Mononuclear cell (primary cell): ENCODE measurements around the gene GGT6. TPM values are rescaled to one million over a fixed set of nuclear protein-coding genes. Genes with fewer than 3 reads are reported as not detected.

Source experiments
- H3K27me3 ChIP-seq: 2 replicates; pipeline ENCODE4 v1.6.0; 2011; ENCODE audit warnings: low read length, control low read depth; ENCODE audit not compliant: insufficient read depth
- H3K4me1 ChIP-seq: 2 replicates; pipeline ENCODE4 v1.5.1; 2011; ENCODE audit warnings: mild to moderate bottlenecking, low read length, control low read depth; ENCODE audit not compliant: insufficient read depth
- H3K4me3 ChIP-seq: 2 replicates; pipeline ENCODE4 v1.5.1; 2011; ENCODE audit warnings: mild to moderate bottlenecking, low read length, moderate library complexity
- H3K9me3 ChIP-seq: 2 replicates; pipeline ENCODE4 v1.5.1; 2011; ENCODE audit warnings: low read depth, mild to moderate bottlenecking, control low read depth, low read length
- total RNA-seq: library from RNA; depleted of rRNA; stranded (reverse); fragments of >200 nt; gene quantifications from one replicate; pipeline ENCODE4 v1.2.3, GENCODE V29; 2012

Gene GGT6
- total RNA-seq, 1 donor = not detected

- H3K27me3 ChIP-seq = no peaks in the 10 kb centered on the region
- H3K4me3 ChIP-seq = no peak overlapping the region
- H3K4me1 ChIP-seq = peaks cover 11% of the 10 kb centered on the region
- H3K9me3 ChIP-seq = no peaks in the 10 kb centered on the region
Measured at GRCh38 chr17:4535667-4536258, 24.6 kb downstream of the GGT6 start.

GRCh38 chr17:4534928-4535666 lies 25.3 kb downstream of the GGT6 start:
- Histone ChIP-seq H3K27me3 (no peaks in the 10 kb centered on the region), H3K4me1 (peaks cover 11% of the 10 kb centered on the region)

DNA sequence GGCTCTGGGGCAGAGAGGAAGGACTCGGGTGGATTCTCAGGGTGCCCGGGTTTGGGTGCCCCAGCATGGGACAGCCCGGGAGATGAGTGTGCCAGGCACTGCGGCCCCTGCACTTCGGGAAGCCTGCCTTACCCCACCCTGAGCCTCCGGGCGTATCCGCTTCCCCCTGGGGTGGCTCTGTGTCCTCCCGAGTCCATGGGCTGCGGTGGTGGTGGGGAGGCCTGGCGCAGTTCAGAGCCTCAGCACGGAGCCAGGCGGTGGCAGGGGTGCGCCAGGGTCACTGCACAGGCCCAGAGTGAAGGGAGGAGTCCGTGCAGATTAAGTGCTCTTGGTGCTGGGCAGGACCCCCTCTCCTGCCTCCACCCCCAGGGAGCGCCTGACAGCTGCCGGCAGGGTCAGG lies 25.9 kb downstream of the GGT6 start:
- H3K4me1 ChIP-seq = peaks cover 11% of the 10 kb centered on the region
- no peak overlapping the region for H3K4me3 ChIP-seq
- no peaks in the 10 kb centered on the region for H3K9me3 ChIP-seq
- no peaks in the 10 kb centered on the region for H3K27me3 ChIP-seq

More at GRCh38 chr17:4534928-4535666, 25.3 kb downstream of the GGT6 start:
- Histone ChIP-seq H3K9me3 (no peaks in the 10 kb centered on the region), H3K4me3 (no peak overlapping the region)

DNA sequence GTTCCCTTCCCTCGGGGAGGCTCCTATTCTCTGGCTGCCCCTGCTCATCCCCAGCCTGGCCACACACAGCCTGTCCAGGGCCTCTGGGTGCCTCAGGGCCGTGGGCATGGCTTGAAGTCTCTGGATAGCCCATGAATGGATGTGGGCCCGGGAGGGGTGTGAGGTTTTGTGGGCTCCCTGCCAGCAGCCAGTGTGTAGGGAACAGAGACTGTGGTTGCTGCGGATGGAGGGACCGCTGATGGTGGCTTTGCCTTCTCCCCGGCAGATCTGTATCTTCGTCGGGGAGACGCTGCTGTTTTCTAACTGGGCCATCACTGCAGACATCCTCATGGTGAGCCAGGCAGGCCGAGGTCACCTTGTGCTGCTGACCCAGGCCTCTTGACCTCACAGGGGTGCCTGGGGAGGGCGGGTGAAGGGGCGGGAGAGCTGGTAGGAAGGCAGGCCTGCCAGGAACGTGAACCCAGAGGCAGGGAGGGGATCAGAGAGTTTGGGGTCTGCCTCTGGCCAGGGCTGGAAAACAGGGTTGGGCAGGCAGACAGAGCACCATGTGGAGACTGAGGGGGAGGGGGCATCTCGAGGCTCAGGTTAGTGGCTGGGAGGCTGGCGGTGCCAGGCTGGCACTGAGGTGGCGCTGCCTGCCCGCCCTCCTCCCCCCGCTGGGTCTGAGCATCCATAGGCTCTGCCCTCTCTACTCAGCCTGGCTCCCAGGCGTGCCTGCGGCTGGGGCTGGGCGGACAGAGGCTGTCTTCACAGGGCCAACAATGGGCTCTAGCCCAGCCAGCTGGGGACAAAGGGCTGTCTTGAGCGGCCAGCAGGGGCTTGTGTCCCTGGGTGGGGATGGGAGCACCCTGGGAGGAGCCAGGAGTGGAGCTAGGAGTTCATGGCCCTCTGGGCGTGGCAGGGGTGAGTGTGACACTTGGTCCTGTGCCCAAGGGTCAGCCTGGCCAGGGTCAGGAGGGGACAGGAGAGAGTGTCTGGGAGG lies 26.6 kb downstream of the GGT6 start:
- Histone ChIP-seq H3K4me3 (no peak overlapping the region), H3K4me1 (peaks cover 11% of the 10 kb centered on the region), H3K27me3 (no peaks in the 10 kb centered on the region), H3K9me3 (no peaks in the 10 kb centered on the region)

GRCh38 chr17:4532860-4533522 lies 27.4 kb downstream of the GGT6 start:
- Histone ChIP-seq H3K27me3 (no peaks in the 10 kb centered on the region), H3K4me3 (no peak overlapping the region), H3K9me3 (no peaks in the 10 kb centered on the region), H3K4me1 (peaks cover 11% of the 10 kb centered on the region)

GRCh38 chr17:4531988-4532736 lies 28.2 kb downstream of the GGT6 start:
- Histone ChIP-seq H3K4me3 (no peak overlapping the region), H3K9me3 (no peaks in the 10 kb centered on the region), H3K27me3 (no peaks in the 10 kb centered on the region), H3K4me1 (peaks cover 11% of the 10 kb centered on the region)

- H3K4me1 ChIP-seq = peaks cover 1% of the 10 kb centered on the region
- no peak overlapping the region for H3K4me3 ChIP-seq
- H3K9me3 ChIP-seq = no peaks in the 10 kb centered on the region
- H3K27me3 ChIP-seq = no peaks in the 10 kb centered on the region
Measured at GRCh38 chr17:4530799-4531730, 29.3 kb downstream of the GGT6 start.

- Histone ChIP-seq H3K9me3 (no peaks in the 10 kb centered on the region), H3K4me3 (no peak overlapping the region), H3K27me3 (no peaks in the 10 kb centered on the region), H3K4me1 (no peaks in the 10 kb centered on the region)
Measured at GRCh38 chr17:4529533-4530152, 30.7 kb downstream of the GGT6 start.

GRCh38 chr17:4527566-4528125 lies 32.7 kb downstream of the GGT6 start:
- H3K9me3 ChIP-seq = no peaks in the 10 kb centered on the region
- H3K27me3 ChIP-seq = no peaks in the 10 kb centered on the region
- H3K4me3 ChIP-seq = no peak overlapping the region
- no peaks in the 10 kb centered on the region for H3K4me1 ChIP-seq

DNA sequence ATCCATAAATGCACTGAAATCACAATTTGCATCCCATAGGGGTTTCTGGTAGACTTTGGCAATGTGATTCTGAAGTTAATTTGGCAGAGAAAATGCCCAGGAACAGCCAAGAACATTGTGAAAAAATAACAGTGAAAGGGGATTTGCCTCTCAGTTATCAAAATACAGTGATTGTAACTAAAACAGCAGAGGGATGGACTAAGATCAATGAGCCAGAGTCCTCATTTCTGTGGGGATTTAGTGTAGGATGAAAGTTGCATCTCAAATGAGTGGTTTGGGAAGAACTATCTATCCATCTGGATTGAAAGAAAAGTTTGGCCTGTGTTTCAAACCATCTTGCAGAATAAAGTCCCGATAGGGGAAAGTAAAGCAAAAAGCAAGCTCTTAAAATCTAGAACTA lies 33.2 kb downstream of the GGT6 start:
- Histone ChIP-seq H3K4me3 (no peak overlapping the region), H3K27me3 (no peaks in the 10 kb centered on the region), H3K9me3 (no peaks in the 10 kb centered on the region), H3K4me1 (no peaks in the 10 kb centered on the region)

DNA sequence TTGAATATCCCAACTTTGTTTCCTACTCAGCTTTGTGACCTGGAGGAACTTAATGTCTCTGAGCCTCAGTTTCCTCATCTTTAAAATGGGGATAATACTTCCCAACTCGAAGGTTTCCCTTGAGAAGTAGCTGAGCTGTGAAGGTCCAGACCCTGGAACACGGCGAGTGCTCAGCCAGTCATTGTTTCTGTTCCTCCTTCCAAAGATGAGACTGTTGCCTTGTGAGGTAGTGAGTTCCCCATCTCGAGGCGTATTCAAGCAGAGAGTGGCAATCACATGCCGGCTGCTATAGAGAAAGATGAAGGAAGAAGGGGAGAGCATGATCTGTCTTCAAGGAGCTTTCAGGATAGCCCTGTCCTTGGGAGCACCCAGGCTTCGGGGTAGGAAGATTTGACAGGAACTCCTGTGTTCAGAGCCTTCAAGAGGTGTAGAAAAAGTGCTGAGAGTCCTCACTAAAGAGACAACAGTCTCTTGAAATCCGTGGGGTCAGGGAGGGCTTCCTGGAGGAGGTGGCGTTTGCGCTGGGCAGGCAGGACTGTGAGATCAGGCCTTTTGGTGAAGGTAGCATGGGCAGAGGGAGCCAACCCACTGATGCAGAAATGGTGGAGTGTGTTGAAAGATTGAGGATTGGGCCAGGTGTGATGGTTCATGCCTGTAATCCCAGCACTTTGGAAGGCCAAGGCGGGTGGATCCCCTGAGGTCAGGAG lies 34.5 kb downstream of the GGT6 start:
- no peaks in the 10 kb centered on the region for H3K4me1 ChIP-seq
- no peak overlapping the region for H3K4me3 ChIP-seq
- no peaks in the 10 kb centered on the region for H3K27me3 ChIP-seq

GRCh38 chr17:4523946-4524345 lies 36.4 kb downstream of the GGT6 start:
- Histone ChIP-seq H3K4me3 (no peak overlapping the region), H3K9me3 (no peaks in the 10 kb centered on the region), H3K27me3 (no peaks in the 10 kb centered on the region)

More for the DNA sequence above, 34.5 kb downstream of the GGT6 start:
- no peaks in the 10 kb centered on the region for H3K9me3 ChIP-seq

More at GRCh38 chr17:4523946-4524345, 36.4 kb downstream of the GGT6 start:
- H3K4me1 ChIP-seq = no peaks in the 10 kb centered on the region
